GM15510 (cell line): ENCODE results near the gene TUBE1.

ENCODE experiments used
- POLR2A ChIP-seq: IDR thresholded peaks from 3 replicates; pipeline ENCODE4 v1.6.1; 2011; ENCODE audit warnings: borderline replicate concordance; ENCODE audit not compliant: insufficient read length; ENCODE audit errors: extremely low read depth

TUBE1 gene, protein sequence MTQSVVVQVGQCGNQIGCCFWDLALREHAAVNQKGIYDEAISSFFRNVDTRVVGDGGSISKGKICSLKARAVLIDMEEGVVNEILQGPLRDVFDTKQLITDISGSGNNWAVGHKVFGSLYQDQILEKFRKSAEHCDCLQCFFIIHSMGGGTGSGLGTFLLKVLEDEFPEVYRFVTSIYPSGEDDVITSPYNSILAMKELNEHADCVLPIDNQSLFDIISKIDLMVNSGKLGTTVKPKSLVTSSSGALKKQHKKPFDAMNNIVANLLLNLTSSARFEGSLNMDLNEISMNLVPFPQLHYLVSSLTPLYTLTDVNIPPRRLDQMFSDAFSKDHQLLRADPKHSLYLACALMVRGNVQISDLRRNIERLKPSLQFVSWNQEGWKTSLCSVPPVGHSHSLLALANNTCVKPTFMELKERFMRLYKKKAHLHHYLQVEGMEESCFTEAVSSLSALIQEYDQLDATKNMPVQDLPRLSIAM

GRCh38 chr6:112087136-112087911 lies at the start of gene TUBE1, which contains the start of gene FAM229B:
TSS of gene TUBE1 (minus strand) at chr6:112087482. CDS start at chr6:112087434, 48 bp downstream.
TSS of gene FAM229B (plus strand) at chr6:112087591. CDS start at chr6:112099284, 11,693 bp downstream.
- TF ChIP-seq POLR2A = peak; percentile 84

GRCh38 chr6:112130878-112131277 lies 43.6 kb upstream of the TUBE1 start:
- no peak for TF ChIP-seq POLR2A

DNA sequence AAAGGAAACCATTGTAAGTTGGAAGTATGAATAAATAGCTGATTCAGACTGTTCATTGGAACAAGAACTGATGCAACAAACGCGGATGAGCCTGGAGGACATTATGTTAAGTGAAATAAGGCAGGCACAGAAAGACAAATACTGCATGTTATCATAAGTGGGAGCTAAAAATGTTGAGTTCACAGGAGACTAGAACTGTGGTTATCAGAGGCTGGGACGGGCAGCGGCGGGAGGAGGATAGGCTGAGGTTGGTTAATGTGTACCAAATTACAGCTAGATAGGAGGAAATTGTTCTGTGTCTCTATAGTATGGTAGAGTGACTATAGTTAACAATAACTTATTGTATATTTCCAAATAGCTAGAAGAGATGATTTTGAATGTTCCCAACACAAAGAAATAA lies 40.9 kb upstream of the TUBE1 start:
- TF ChIP-seq POLR2A = no peak

GRCh38 chr6:112123982-112124381 lies 36.7 kb upstream of the TUBE1 start:
- no peak for TF ChIP-seq POLR2A

DNA sequence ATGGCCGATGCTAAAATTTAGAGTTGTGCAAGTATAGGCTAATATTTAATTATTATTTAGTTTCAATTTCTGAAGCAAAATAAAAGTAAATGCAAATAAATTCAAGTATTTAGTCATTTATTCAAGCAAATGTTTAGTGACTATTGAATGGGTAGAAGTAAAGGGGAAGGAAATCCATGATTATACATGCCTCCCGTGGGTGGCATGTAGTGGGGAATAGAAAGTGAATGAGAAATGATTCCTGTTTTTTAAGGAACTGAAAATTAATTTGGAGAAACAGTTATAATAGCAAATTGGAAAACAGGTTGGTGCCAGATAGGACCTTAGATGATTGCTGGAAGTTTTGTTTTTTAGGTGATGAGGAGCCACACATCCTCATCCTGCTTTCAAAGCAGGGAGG lies 35.5 kb upstream of the TUBE1 start:
- no peak for TF ChIP-seq POLR2A

- no peak for TF ChIP-seq POLR2A
Observed at GRCh38 chr6:112118034-112118433, 30.8 kb upstream of the TUBE1 start.

GRCh38 chr6:112117554-112117953 lies 30.3 kb upstream of the TUBE1 start:
- no peak for TF ChIP-seq POLR2A

DNA sequence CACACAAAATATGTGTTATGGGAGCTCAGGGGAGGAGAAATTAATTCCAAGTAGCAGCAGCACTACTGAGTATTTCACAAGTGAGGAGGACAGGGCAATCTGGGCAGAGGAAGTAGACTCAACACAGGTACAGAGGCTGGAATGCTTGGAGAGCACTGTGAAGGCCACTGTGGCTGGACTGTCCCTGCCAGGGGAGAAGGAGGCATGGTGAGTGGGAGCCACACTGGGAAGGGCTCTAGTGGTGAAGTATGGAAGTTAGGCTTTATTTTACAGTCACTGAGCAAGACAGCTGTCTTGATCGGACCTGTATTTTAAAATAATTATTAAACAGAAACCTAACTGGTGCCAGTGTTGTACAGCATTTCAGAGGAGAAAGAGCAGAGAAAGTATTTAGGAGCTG lies 28.9 kb upstream of the TUBE1 start:
- TF ChIP-seq POLR2A = no peak

- no peak for TF ChIP-seq POLR2A
Observed at GRCh38 chr6:112114577-112115223, 27.4 kb upstream of the TUBE1 start.

- TF ChIP-seq POLR2A = no peak
Observed at GRCh38 chr6:112113918-112114317, 26.6 kb upstream of the TUBE1 start.

- TF ChIP-seq POLR2A = no peak
Observed at GRCh38 chr6:112113431-112113830, 26.1 kb upstream of the TUBE1 start.

GRCh38 chr6:112109262-112109661 lies 22.0 kb upstream of the TUBE1 start:
- no peak for TF ChIP-seq POLR2A

- no peak for TF ChIP-seq POLR2A
Observed at GRCh38 chr6:112106562-112106961, 19.3 kb upstream of the TUBE1 start.

DNA sequence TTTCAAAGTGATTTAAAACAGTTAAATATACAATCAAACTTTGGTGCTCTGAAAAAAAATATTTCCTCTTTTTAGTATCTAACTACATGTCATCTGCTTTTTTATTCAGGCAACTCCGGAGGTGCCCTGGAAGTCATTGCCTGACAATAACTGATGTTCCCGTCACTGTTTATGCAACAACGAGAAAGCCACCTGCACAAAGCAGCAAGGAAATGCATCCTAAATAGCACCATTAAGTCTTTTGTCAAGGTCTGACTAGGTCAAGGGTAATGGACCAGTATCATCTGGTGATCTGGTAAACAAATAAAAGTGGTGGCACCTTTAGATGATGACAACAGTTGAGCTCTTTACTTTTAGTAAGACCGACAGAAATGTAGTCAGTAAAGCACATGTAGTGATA lies 13.3 kb upstream of the TUBE1 start:
- no peak for TF ChIP-seq POLR2A

DNA sequence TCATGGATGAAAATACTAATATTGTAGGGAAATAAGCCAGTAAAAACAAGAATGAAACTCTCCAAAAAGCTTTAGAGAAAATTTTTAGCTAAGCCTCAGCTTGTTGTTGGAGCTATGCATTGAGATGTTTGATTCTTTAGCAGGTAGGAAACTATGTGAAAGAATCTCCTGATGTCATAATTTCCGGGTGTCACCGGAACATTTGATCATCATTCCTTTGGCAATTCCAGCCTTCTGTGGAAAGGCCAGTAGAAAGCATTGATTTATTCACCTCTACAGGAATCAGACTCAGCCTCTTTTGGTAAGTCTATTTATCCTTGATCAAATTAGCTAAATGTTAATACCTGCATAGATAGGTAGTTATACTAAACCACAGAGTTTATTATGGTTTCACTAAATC lies 9.6 kb upstream of the TUBE1 start:
- no peak for TF ChIP-seq POLR2A

DNA sequence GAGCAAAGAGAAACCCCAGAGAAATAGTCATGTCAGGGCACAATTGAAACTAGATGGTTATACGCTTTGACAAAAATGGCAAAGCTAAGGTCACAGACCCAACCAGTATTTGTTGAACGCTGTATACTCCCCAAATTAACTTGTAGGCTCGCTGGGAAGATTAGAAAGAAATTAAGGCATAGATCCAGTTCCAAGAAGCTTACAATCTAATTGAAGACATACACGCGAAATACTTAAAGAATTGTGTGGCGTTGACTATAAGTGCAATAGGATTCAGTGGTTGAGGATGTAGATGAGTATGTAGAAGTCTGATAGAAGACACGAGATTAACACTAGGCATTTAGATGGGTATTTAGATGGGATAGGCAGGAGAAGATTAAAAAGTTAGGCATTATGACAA lies 634 bp upstream of the TUBE1 start:
- TF ChIP-seq POLR2A = no peak

GRCh38 chr6:112086744-112087135 lies 542 bp downstream of the TUBE1 start:
- no peak for TF ChIP-seq POLR2A
